Epithelial cell of proximal tubule (primary cell): Measurements from ENCODE around the gene DDX4. TPM values are rescaled to one million over a fixed set of nuclear protein-coding genes. Genes with fewer than 3 reads are reported as not detected.

Source experiments
- DNase-seq: peaks from one replicate; pipeline ENCODE4 v3.0.0-alpha.2; 2011; ENCODE audit warnings: low read depth
- H3K4me3 ChIP-seq: 2 replicates; pipeline ENCODE4 v1.5.1; 2011; ENCODE audit warnings: low read depth, mild to moderate bottlenecking, low read length
- total RNA-seq: library from RNA; depleted of rRNA; stranded (reverse); fragments of >200 nt; gene quantifications from 2 replicates; pipeline ENCODE4 v1.2.3, GENCODE V29; 2015
- TF ChIP-seq, protein P1 (sequence below): conservative IDR thresholded peaks from 2 replicates; pipeline ENCODE4 v1.5.1; 2012; ENCODE audit warnings: low read depth, mild to moderate bottlenecking, low read length

The DDX4 gene
- total RNA-seq, 1 donor from 2014 or later, result not detected

DNA sequence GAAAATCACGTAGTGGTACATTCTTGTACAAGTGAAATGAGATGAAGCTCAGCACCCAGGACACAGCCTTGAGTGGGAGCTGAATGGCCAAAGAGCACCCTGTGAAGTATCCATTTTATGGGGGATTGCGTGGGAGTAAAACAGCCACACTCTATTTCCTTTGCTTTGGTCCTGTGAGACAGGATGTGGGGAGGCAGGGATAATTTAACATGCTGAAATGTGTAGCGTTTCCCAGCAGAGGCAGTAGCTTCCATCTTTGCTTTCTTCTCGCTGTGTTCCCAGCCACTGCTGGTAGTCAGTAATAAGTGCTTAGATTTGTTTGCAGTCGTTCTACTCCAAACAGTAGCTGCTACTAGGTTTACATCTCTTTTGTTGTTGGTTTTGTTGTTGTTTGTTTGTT is 117.6 kb downstream of the DDX4 start:
- TF ChIP-seq, protein P1, sequence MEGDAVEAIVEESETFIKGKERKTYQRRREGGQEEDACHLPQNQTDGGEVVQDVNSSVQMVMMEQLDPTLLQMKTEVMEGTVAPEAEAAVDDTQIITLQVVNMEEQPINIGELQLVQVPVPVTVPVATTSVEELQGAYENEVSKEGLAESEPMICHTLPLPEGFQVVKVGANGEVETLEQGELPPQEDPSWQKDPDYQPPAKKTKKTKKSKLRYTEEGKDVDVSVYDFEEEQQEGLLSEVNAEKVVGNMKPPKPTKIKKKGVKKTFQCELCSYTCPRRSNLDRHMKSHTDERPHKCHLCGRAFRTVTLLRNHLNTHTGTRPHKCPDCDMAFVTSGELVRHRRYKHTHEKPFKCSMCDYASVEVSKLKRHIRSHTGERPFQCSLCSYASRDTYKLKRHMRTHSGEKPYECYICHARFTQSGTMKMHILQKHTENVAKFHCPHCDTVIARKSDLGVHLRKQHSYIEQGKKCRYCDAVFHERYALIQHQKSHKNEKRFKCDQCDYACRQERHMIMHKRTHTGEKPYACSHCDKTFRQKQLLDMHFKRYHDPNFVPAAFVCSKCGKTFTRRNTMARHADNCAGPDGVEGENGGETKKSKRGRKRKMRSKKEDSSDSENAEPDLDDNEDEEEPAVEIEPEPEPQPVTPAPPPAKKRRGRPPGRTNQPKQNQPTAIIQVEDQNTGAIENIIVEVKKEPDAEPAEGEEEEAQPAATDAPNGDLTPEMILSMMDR, result no peak
- DNase-seq, result no peak
- H3K4me3 ChIP-seq, result no peak overlapping the region

DNA sequence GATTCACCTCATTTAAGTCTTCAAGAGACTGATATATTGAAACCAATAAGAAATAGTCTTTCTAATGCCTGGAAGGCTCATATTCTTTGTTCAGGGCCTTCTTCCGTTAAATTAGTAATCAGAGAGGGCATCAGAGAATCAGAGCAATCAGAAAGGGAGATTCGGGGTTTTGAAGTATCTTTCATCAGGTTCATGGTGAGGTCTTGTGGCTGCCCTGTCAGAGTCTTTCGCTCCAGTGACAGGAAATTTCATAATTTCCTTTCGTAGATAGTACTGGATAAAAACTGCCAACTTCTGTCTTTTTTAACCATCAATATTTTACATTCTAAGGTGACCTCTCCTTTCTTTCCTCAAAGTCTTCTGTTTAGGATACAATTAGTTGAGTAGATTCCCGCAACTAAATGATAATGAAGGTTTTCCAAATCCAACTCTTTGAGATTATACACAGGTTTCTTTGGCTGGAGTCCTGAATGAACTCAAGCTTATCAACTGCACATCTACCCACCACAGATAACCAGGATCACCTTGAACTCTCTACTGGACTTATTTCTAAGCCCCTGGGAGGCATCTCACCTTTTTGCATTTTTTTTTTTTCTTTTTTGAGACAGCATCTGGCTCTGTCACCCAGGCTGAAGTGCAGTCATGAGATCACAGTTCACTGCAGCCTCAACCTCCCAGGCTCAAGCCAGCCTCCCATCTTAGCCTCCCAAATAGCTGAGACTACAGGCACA is 118.8 kb downstream of the DDX4 start:
- no peak overlapping the region for H3K4me3 ChIP-seq
- TF ChIP-seq, protein P1, result no peak
- DNase-seq, result no peak

DNA sequence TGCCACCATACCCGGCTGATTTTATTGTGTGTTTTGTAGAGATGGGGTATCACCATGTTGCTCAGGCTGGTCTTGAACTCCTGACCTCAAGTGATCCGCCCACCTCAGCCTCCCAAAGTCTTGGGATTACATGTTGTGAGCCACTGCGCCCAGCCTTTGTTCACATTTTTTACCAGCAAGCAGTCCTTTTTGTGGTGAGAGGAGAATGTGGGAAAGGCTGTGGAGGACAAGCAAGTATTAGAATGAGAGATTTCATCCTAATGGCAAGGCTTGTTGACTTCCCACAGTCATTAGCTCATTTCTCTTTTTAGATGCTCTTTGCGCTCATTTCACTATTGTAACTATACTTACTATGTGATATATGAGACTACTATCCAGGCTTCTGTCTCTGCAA is 119.4 kb downstream of the DDX4 start:
- DNase-seq, result no peak
- TF ChIP-seq, protein P1, result no peak
- no peak overlapping the region for H3K4me3 ChIP-seq

DNA sequence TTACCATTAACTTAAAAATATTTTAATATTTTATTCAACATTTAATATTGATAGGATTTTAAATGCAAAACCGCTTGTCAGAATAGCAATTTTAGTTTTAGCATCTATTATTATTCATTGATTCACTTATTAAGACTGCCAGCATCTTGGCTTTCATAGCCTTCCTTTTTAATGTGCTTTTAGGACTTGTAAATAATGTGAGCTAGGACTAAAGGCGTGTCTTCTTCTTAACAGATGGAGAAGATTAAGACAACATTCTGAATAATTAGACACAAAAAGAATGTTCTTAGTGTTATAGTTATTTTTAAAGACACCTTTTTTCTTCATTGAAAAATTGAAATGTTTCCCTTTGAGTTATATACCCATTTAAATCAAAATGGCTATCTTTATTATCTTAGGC is 120.2 kb downstream of the DDX4 start:
- TF ChIP-seq, protein P1, result no peak
- no peak overlapping the region for H3K4me3 ChIP-seq
- no peak for DNase-seq

DNA sequence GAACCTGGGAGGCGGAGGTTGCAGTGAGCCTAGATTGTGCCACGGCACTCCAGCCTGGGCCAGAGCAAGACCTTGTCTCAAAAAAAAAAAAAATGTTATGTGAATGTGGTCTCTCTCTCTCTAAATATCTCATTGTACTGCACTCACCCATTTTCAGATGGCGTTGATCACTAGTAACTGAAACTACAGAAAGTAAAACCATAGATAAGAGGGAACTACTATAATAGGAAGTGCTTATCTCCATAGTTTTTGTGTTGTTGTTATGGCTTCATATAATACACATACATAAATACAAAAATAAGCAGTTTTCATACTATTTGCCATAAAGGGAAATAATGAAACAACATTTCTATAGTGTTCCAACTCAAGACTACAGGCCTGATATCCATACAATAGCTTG is 122.4 kb downstream of the DDX4 start:
- DNase-seq, result no peak
- TF ChIP-seq, protein P1, result no peak
- H3K4me3 ChIP-seq, result no peak overlapping the region

DNA sequence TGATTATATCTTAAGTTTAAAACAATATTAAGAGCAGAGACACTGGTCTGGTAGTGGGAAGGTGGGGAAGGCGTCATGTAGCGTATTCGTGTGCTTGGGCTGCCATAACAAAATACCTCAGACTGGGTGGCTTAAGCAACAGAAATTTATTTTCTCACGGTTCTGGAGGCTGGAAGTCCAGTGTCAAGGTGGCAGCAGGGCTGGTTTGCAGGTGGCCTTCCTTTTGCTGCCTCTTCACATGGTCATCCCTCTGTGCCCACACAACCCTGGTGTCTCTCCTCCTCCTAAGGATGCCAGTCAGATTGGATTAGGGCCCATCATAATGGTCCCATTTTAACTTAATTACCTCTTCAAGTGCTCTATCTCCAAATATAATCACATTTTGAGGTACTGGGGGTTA is 122.8 kb downstream of the DDX4 start:
- DNase-seq, result no peak
- H3K4me3 ChIP-seq, result no peak overlapping the region
- TF ChIP-seq, protein P1, result no peak
